SK-N-MC (cell line): Measurements from ENCODE around the gene FNTB.

Source experiments
- EZH2 ChIP-seq: fragments of 200-600 bp; sonication (generic); IDR thresholded peaks from one replicate; pipeline ENCODE4 v1.6.1; 2017; ENCODE audit warnings: antibody characterized with exemption
- FOXP2 ChIP-seq: optimal IDR thresholded peaks from 2 replicates; pipeline ENCODE3; 2011; ENCODE audit warnings: mild to moderate bottlenecking, moderate library complexity; ENCODE audit not compliant: insufficient read depth; ENCODE audit errors: extremely low read length, control extremely low read depth
- POLR2AphosphoS5 ChIP-seq: IDR thresholded peaks from 2 replicates; pipeline ENCODE4 v1.6.1; 2012; ENCODE audit warnings: mild to moderate bottlenecking, low read depth, low read length, borderline replicate concordance

- no peak for TF ChIP-seq FOXP2
- TF ChIP-seq EZH2, result no peak
- no peak for TF ChIP-seq POLR2AphosphoS5
These were observed 14.5 kb upstream of the FNTB start, which contains the start of gene RAB15 for GRCh38 chr14:64971943-64972791.
